Kidney epithelial cell (primary cell): ENCODE measurements around the gene IER5. TPM values are rescaled to one million over a fixed set of nuclear protein-coding genes. Genes with fewer than 3 reads are reported as not detected.

Source experiments
- DNase-seq: peaks from one replicate; pipeline ENCODE4 v3.0.0-alpha.2; 2010; ENCODE audit warnings: low read depth
- H3K27me3 ChIP-seq: 2 replicates; pipeline ENCODE4 v1.6.0; 2011; ENCODE audit warnings: low read length; ENCODE audit not compliant: control insufficient read depth, insufficient read depth
- H3K36me3 ChIP-seq: 2 replicates; pipeline ENCODE4 v1.5.1; 2011; ENCODE audit warnings: low read length; ENCODE audit not compliant: control insufficient read depth, insufficient read depth
- H3K4me3 ChIP-seq: 2 replicates; pipeline ENCODE4 v1.5.1; 2011; ENCODE audit warnings: low read depth, mild to moderate bottlenecking, control low read depth, low read length
- CTCF ChIP-seq: IDR thresholded peaks from 2 replicates; pipeline ENCODE4 v1.5.1; 2011; ENCODE audit warnings: mild to moderate bottlenecking, moderate library complexity, low read length, control low read depth, inconsistent platforms; ENCODE audit not compliant: insufficient read depth, poor library complexity, severe bottlenecking
- total RNA-seq: library from RNA; depleted of rRNA; stranded (reverse); fragments of >200 nt; gene quantifications from 2 replicates; pipeline ENCODE4 v1.2.3, GENCODE V29; 2015

IER5 gene
- total RNA-seq, 1 donor from 2014 or later = 21.9 TPM

GRCh38 chr1:181121498-181121897 lies 33.0 kb downstream of the IER5 start:
- no peaks in the 10 kb centered on the region for H3K27me3 ChIP-seq
- TF ChIP-seq CTCF = no peak
- no peaks in the 10 kb centered on the region for H3K36me3 ChIP-seq
- DNase-seq = no peak
- H3K4me3 ChIP-seq = no peak overlapping the region

- Histone ChIP-seq H3K36me3 (no peaks in the 10 kb centered on the region), H3K4me3 (no peak overlapping the region), H3K27me3 (no peaks in the 10 kb centered on the region)
- no peak for TF ChIP-seq CTCF
- no peak for DNase-seq
These were observed 33.7 kb downstream of the IER5 start for GRCh38 chr1:181122222-181122621.

- TF ChIP-seq CTCF = no peak
- Histone ChIP-seq H3K36me3 (no peaks in the 10 kb centered on the region), H3K27me3 (no peaks in the 10 kb centered on the region), H3K4me3 (no peak overlapping the region)
- no peak for DNase-seq
These were observed 34.7 kb downstream of the IER5 start for GRCh38 chr1:181123173-181123572.

DNA sequence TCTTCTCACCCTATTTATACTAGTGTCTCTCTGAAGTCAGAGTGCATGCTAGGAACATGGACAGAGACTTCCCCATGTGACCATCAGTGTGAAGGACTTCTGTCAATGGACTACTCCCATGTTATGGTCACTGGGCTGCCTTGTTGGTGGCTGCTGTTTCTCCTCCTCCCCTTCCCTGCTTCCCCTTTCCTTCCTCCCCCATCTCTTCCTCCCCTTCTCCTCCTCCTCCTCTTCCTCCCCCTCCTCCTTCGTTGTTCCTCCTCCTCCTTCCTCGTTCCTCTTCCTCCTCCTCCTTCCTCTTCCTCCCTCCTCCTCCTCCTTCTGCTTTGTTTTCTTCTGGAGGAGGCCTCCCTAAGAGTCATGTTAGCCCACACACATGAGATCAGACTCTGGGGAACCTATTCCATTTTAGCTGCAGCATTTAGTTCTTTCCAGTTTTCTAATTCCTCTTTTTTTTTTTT lies 35.8 kb downstream of the IER5 start:
- no peak for DNase-seq
- no peak overlapping the region for H3K4me3 ChIP-seq
- H3K36me3 ChIP-seq = no peaks in the 10 kb centered on the region
- no peaks in the 10 kb centered on the region for H3K27me3 ChIP-seq
- no peak for TF ChIP-seq CTCF

GRCh38 chr1:181126289-181126688 lies 37.8 kb downstream of the IER5 start:
- H3K4me3 ChIP-seq = no peak overlapping the region
- no peaks in the 10 kb centered on the region for H3K36me3 ChIP-seq
- no peak for DNase-seq
- no peak for TF ChIP-seq CTCF
- H3K27me3 ChIP-seq = no peaks in the 10 kb centered on the region

DNA sequence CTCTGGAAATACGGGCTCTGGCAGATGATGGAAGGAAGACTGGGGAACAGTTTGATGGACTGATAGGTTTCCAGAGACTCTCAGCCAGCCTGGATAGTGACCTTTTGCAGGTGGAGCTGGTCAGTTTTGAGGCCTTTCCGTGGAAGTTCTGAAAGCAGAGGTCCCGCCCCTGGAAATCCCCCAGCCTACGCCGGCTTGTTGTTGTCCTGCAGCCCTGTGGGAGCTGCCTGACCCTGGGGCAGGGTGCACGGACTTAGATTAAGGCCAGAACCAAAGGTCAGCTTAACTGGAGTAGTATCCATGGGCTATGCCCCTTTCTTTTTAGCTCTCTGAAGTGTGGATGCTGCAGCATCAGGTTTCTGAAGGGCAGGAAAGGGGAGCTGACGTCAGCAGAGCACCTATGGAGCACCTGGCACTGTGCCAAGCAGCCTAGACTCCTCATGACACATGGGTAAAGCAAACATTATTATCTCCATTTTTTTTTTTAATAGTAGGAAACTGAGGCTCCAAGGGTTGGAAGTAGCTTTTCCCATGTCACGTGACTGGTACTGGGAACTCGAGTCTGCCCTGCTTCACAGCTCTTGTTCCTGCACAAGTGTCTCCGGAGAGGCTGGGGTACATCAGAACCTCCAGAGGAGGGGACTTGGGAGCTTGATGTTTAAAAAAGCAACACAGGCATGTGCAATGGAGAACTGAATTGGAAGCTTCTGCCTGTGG lies 38.5 kb downstream of the IER5 start:
- Histone ChIP-seq H3K36me3 (no peaks in the 10 kb centered on the region), H3K4me3 (no peak overlapping the region)
- no peak for DNase-seq

More for the DNA sequence above, 38.5 kb downstream of the IER5 start:
- no peak for TF ChIP-seq CTCF
- H3K27me3 ChIP-seq = no peaks in the 10 kb centered on the region
